Spleen (tissue), 11 donors: ENCODE data around the gene SELENOM. TPM values are rescaled to one million over a fixed set of nuclear protein-coding genes. Genes with fewer than 3 reads are reported as not detected.

Experiments
- DNase-seq: peaks from one replicate; pipeline ENCODE4 v3.0.0-alpha.2; 2020
- H3K27ac ChIP-seq, 8 donors: fragments of 200-600 bp; sonication (generic) in 7 of 8; 1 replicate in 4 of 8; 2 replicates in 4 of 8; pipeline versions ENCODE4 v1.5.0 to v1.8.0; 2016 to 2021; ENCODE audit warnings: inconsistent platforms in 4 of 8, mild to moderate bottlenecking in 4 of 8, moderate library complexity in 1 of 8
- H3K27me3 ChIP-seq, 7 donors: fragments of 200-600 bp; sonication (generic) in 6 of 7; replicated peaks in 1 of 7; 1 replicate in 4 of 7; 2 replicates in 3 of 7; pipeline versions ENCODE4 v1.5.0 to v1.8.0; 2016 to 2021; ENCODE audit warnings: inconsistent platforms in 3 of 7, mild to moderate bottlenecking in 1 of 7
- H3K36me3 ChIP-seq, 6 donors: fragments of 200-600 bp; sonication (generic) in 5 of 6; 1 replicate in 4 of 6; 2 replicates in 2 of 6; pipeline versions ENCODE4 v1.5.0 to v1.8.0; 2016 to 2021; ENCODE audit warnings: inconsistent platforms in 2 of 6
- H3K4me1 ChIP-seq, 6 donors: fragments of 200-600 bp; sonication (generic) in 5 of 6; 1 replicate in 3 of 6; 2 replicates in 3 of 6; pipeline versions ENCODE4 v1.5.0 to v1.8.0; 2016 to 2021; ENCODE audit warnings: inconsistent platforms in 3 of 6
- H3K4me3 ChIP-seq, 8 donors: fragments of 200-600 bp; sonication (generic) in 7 of 8; 1 replicate in 4 of 8; 2 replicates in 4 of 8; pipeline versions ENCODE4 v1.5.0 to v1.8.0; 2016 to 2021; ENCODE audit warnings: inconsistent platforms in 4 of 8, mild to moderate bottlenecking in 4 of 8, moderate library complexity in 2 of 8
- H3K9me3 ChIP-seq, 8 donors: fragments of 200-600 bp; sonication (generic) in 7 of 8; 1 replicate in 4 of 8; 2 replicates in 4 of 8; pipeline versions ENCODE4 v1.5.0 to v1.8.0; 2016 to 2021; ENCODE audit warnings: inconsistent platforms in 4 of 8
- CTCF ChIP-seq, 11 experiments: fragments of 200-600 bp in 7 of 11; fragments of 450-650 bp in 4 of 11; sonication (generic) in 4 of 11; IDR thresholded peaks in 8 of 11; conservative IDR thresholded peaks in 3 of 11; 1 replicate in 7 of 11; 2 replicates in 4 of 11; pipeline versions ENCODE4 v1.4.0 to v1.8.0; 2016 to 2021; ENCODE audit warnings: antibody characterized with exemption in 11 of 11, inconsistent platforms in 4 of 11, mild to moderate bottlenecking in 1 of 11
- POLR2A ChIP-seq, 3 donors: fragments of 450-650 bp; IDR thresholded peaks; one replicate each; pipeline ENCODE4 v1.5.1; 2017; ENCODE audit warnings: antibody characterized with exemption in 3 of 3, mild to moderate bottlenecking in 1 of 3
- POLR2AphosphoS5 ChIP-seq, 3 donors: sonication (generic); formaldehyde crosslinking; IDR thresholded peaks; one replicate each; pipeline ENCODE4 v1.5.1; 2017; ENCODE audit warnings: antibody characterized with exemption in 3 of 3
- WGBS, 5 donors: extraction: QIAGEN DNeasy Blood & Tissue Kit in 3 of 5; methylation state at CpG; one replicate each; pipeline versions ENCODE4 v1.1.5 to v1.1.7; 2013 to 2018; 5-methylcytosine and 5-hydroxymethylcytosine counted together
- intact Hi-C: fragments of 100-400 bp; cut with DNase I; formaldehyde crosslinking; loops from one replicate; pipeline ENCODE4 v1.15.0; 2023; ENCODE audit warnings: low total_unique reads
- polyA plus RNA-seq, 3 donors: library from polyadenylated mRNA; stranded (reverse); fragments of 200-250 nt; gene quantifications; one replicate each; pipeline ENCODE4 v1.2.1, GENCODE V29; 2013
- total RNA-seq, 7 donors: library from RNA; depleted of rRNA in 3 of 7; stranded (reverse); fragments of >200 nt in 3 of 7; fragmentation: NEBNext Ultra II Directional in 4 of 7; extraction: Animal tissue kit (Norgen Biotek cat#: 25700) in 4 of 7; gene quantifications; one replicate each; pipeline versions ENCODE4 v1.1.0 to v1.2.1, GENCODE V29; 2016 to 2021
- donor health status: healthy with polysubstance abuse.
- donor health status: DM: no; HTN: no; CAD: no; lungs with moderate emphysema.
- donor health status: DM: no; HTN: no; CAD: no.
- donor health status: Bipolar disorder and iron deficiency.
- donor health status: healthy.
- donor health status: DM: no; HTN: no; CAD: no.
- donor health status: DM: yes; HTN: yes; CAD: no.

Gene SELENOM
- total and polyA plus RNA-seq, 10 donors: 47.0 to 151 (median 70.3) TPM

GRCh38 chr22:31091106-31091975 lies 16.0 kb downstream of the SELENOM start:
- Histone ChIP-seq H3K4me1 (peaks cover 0 to 62% (median 34%) of the 10 kb centered on the region in 6 donors), H3K9me3 (no peaks in the 10 kb centered on the region), H3K27me3 (no peaks in the 10 kb centered on the region), H3K36me3 (peaks cover 0 to 100% (median 61%) of the 10 kb centered on the region in 6 donors), H3K4me3 (no peak overlapping the region), H3K27ac (peak overlapping the region in 4 of 8 donors; percentile 4 to 96 (median 64))
- intact Hi-C loops: no loop called here
- no peak for DNase-seq
- TF ChIP-seq CTCF (IDR thresholded peaks at IDR 0.05 in 8 of 11, conservative IDR thresholded peaks at IDR 0.05 in 3 of 11) (no peak), POLR2A (IDR thresholded peaks at IDR 0.05) (no peak), POLR2AphosphoS5 (IDR thresholded peaks at IDR 0.05) (peak in 2 of 3 donors; percentile 29 to 38)
- WGBS, 5 donors: 82 to 94% (median 91%) methylated on average over 9 to 29 of the region's 29 CpGs

GRCh38 chr22:31090217-31091085 lies 16.9 kb downstream of the SELENOM start:
- WGBS, 5 donors: 79 to 95% (median 91%) methylated on average over 14 to 15 of the region's 15 CpGs
- H3K4me3 ChIP-seq: peak overlapping the region in 1 of 8 donors; percentile 13
- TF ChIP-seq POLR2AphosphoS5 (IDR thresholded peaks at IDR 0.05) (no peak), POLR2A (IDR thresholded peaks at IDR 0.05) (no peak), CTCF (IDR thresholded peaks at IDR 0.05 in 8 of 11, conservative IDR thresholded peaks at IDR 0.05 in 3 of 11) (no peak)
- H3K9me3 ChIP-seq: no peaks in the 10 kb centered on the region
- H3K27ac ChIP-seq: peak overlapping the region in 5 of 8 donors; percentile 27 to 96 (median 63)
- DNase-seq: no peak
- intact Hi-C loops: no loop called here
- peaks cover 0 to 95% (median 58%) of the 10 kb centered on the region in 6 donors for H3K36me3 ChIP-seq
- H3K27me3 ChIP-seq: no peaks in the 10 kb centered on the region
- H3K4me1 ChIP-seq: peaks cover 0 to 71% (median 41%) of the 10 kb centered on the region in 6 donors

DNA sequence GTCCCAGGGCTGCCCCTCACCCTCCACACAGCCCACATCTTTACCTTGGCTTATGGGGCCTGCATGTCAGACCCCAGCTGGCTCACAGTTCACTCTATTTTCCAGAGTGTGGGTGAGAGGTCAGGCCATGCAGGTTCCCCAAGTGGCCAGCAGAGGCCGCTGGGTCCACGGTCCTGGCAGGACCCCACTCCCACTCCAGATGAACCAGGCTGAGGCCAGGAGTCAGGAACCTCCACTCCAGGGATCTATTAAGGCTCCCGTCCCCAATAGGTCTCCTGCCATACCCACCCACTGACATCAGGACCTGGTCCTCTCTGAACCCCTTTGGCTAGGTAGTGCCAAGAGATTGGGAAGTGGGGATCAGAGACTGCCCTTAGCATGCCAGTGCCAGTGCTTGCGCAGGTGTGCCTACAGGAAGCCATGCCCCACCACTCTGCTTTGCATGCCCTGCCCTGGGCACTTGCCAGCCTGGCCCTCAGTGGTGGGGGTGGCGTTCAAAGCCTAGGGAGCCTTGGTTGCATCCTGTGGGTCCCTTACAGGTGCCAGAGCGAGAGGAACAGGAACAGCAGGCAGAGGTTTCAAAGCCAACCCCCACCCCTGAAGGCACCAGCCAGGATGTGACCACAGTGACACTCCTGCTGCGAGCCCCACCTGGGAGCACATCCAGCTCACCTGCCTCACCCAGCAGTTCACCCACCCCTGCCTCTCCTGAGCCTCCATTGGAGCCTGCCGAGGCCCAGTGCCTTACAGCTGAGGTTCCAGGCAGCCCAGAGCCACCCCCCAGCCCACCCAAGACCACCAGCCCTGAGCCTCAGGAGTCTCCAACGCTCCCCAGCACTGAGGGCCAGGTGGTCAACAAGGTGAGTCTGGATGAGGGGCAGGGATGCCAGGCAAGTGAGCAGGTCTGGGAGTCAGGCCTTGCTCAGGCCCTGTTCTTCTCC lies 17.9 kb downstream of the SELENOM start:
- Histone ChIP-seq H3K9me3 (no peaks in the 10 kb centered on the region), H3K27ac (peak overlapping the region in 5 of 8 donors; percentile 27 to 96 (median 63)), H3K4me3 (peak overlapping the region in 1 of 8 donors; percentile 13), H3K36me3 (peaks cover 0 to 85% (median 50%) of the 10 kb centered on the region in 6 donors), H3K4me1 (peaks cover 1 to 79% (median 47%) of the 10 kb centered on the region in 6 donors), H3K27me3 (no peaks in the 10 kb centered on the region)
- peak; percentile 87 for DNase-seq
- intact Hi-C loops: loop anchor here (5.0 kb wide), 1 partner anchor 142 kb away; no protein-coding TSS in a partner anchor
- TF ChIP-seq CTCF (IDR thresholded peaks at IDR 0.05 in 8 of 11, conservative IDR thresholded peaks at IDR 0.05 in 3 of 11) (peak; percentile 63 to 89 (median 78)), POLR2A (IDR thresholded peaks at IDR 0.05) (no peak), POLR2AphosphoS5 (IDR thresholded peaks at IDR 0.05) (peak; percentile 64 to 83 (median 69))
- 67 to 75% (median 70%) methylated on average over 5 to 9 of the region's 9 CpGs for WGBS, 5 donors
